ENCODE results near the gene EHMT1. TPM values are rescaled to one million over a fixed set of nuclear protein-coding genes. Genes with fewer than 3 reads are reported as not detected.

EHMT1 gene
- total RNA-seq, 1 donor from 2014 or later: 30.5 TPM

GRCh38 chr9:137816531-137817235, 197.9 kb downstream of the EHMT1 start:
- intact Hi-C loops (cut with DNase I): no loop called here
- no peak for ATAC-seq
- DNase-seq (ENCODE audit: missing footprints): peak; percentile 37

DNA sequence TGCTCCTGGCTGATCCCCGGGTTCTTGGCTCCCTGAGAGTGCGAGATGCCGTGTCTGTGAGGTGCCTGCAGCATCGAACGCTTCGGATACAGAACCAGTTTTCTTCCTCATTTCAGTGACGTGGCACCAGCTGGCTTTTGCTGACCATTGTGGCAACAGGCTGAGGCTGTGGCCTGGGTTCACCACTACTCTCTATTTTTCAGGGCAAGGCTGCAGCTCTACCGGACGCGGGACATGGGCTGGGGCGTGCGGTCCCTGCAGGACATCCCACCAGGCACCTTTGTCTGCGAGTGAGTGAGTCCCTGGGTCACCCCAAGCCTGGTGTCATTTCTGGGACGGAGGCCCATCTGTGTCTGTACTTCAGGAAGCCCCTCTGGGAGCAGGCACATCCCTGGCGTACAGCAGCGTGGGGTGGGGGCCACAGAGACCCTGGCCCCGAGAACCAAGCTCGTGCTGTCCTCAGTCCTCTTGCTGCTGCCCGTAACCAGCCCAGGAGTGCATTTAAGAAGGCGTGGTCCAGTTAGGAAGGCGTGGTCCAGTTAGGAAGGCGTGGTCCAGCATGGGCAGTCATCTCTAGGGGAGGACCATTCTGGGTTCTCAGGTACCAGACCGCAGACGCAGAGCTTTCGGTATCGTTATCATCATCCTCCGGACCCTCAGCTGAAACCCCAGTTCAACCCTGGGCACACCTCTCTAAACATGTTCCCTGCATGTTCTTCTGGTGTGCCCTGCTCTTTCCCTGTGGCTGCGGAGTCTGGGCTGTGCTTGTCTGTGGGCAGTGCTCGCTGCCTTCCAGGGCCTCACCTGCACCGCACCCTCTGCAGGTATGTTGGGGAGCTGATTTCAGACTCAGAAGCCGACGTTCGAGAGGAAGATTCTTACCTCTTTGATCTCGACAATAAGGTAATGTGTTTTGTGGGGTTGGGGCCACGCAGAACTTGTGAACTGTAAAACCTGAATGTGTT, 198.7 kb downstream of the EHMT1 start:
- ATAC-seq: no peak
- DNase-seq (ENCODE audit: missing footprints): peak; percentile 66
- intact Hi-C loops (cut with DNase I): no loop called here

GRCh38 chr9:137818286-137818685, 199.5 kb downstream of the EHMT1 start:
- intact Hi-C loops (cut with DNase I): no loop called here
- DNase-seq (ENCODE audit: missing footprints) (peak; percentile 45), ATAC-seq (no peak)

- DNase-seq (ENCODE audit: missing footprints) (no peak), ATAC-seq (no peak)
- intact Hi-C loops (cut with DNase I): no loop called here
These were observed 201.5 kb downstream of the EHMT1 start for GRCh38 chr9:137820161-137820855.

DNA sequence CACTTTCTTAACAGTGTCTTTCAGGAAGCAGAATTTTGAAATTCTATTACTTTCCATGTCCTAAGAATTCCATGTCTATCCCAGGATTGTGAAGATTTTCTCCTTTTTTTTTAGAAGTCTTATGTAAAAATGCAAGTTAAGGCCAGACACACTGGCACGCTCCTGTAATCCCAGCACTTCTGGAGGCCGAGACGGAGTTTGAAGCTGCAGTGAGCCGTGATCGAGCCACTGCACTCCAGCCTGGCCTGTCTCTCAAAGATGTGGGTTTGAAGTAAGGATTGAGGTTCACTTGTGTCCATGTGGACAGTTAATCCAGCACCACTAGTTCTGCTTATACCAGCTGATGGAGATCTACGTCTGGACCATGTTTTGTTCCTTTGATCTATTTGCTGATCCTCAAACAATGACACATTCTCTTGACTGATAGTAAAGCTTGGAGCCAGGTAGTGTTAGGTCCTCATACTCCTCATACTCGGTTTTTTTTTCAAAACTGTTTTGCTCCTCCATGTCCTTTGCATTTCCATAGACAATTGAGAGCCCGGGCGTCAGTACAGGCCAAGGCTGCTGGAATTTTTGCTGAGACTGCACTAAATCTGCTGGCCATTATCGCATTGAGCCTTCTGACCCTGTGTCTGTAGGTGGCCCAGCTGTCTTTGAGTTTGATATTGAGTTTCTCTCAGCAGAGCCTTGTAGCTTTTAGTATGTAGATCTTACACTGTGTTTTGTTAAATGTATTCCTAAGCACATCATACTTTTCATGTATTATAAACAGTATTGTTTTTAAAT, 205.4 kb downstream of the EHMT1 start:
- DNase-seq (ENCODE audit: missing footprints) (no peak), ATAC-seq (no peak)
- intact Hi-C loops (cut with DNase I): no loop called here

DNA sequence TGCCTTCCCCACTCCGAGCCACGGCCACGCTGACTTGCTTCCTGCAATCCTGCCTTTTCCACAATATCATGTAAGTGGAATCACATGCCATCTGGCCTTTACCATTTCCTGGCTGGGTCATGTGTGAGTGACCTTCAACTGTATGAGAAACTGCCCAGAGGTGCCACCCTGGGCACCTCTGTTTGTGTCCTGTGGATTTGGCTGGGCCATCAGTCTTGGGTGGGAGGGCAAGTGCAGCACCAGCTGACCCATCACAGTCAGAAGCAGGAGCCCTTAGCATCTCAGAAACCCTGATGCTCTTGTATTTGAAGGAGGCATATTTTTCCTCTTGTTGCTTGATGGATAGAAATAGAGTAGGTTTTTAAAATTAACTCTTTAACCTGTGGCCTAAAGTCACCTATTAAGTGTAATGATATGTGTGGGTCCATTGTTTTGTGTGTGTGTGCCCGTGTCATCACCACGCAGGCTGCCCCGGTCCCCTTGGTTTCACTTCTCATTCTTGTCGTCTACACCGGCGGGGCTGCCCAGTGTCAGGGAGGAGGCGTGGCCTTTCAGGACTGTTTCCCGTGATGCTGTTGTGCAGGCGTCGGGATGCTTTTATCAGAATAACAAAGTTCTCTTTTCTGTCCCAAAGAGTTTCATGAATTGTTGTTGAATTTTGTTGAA, 206.7 kb downstream of the EHMT1 start:
- no peak for ATAC-seq
- DNase-seq (ENCODE audit: missing footprints): no peak
- intact Hi-C loops (cut with DNase I): no loop called here

DNA sequence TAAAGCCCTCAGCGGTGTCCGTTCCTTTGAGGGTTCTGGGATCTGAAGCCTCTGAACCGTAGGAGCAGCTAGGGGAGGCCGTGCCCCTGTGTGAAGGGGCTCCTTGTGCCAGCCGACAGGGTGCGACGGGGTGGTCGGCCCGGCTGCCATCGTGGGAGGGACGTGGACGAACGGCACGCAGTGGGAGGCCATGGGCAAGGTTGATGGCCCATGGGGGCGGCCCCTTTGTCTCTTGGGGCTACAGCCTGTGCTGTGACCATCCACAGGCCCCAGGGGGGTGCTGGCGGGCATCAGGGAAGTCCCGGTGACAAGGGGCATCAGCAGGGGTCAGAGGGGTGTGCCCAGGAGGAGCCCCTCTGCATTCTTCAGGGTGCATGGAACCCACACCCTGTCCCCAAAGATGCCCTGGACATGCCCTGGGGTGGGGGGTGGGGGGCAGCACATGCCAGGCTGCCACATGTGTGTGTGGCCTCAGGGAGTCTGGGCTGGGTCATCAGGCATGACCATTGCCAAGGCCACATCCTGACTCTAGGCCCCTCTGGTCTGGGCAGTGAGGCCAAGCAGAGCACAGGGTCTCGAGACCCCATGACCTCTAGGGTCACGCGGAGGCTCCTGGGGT, 209.2 kb downstream of the EHMT1 start:
- intact Hi-C loops (cut with DNase I): no loop called here
- no peak for ATAC-seq
- no peak for DNase-seq (ENCODE audit: missing footprints)

- ATAC-seq: no peak
- no peak for DNase-seq (ENCODE audit: missing footprints)
- intact Hi-C loops (cut with DNase I): no loop called here
These were observed 209.9 kb downstream of the EHMT1 start for GRCh38 chr9:137828527-137829259.

DNA sequence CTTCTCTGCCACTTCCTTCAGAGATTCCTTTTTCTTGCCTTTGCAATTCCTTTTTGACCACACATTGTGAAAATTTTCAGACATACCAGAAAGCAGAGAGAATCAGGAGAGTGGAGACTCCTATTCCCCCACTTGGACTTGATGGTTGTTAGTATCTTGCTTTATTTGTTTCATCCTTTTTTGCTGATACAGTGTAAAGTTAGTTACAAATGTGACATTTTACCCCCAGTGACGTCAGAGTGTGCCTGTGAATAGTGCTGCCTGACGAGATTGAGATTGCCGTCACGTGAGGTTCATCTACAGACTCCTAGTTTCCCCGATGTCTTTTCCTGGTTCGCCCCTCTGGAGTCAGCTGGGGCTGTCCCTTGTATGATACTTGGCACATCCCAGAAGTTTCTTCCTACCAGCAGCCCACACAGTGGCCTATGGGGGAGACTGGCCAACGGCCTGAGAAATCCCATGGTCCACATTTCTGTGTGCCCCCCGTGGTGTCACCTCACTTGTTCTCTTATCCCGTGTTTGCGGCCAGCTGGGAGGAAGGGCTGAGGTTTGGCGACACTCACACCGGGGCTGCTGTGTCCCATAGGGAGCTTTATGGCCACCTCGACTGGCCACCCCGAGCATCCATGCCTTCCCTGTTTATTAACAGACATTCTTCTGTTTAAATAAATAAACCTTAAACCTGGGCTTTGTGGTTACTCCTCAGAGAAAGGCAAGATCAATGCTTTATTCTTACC, 210.6 kb downstream of the EHMT1 start:
- no peak for DNase-seq (ENCODE audit: missing footprints)
- no peak for ATAC-seq
- intact Hi-C loops (cut with DNase I): no loop called here

DNA sequence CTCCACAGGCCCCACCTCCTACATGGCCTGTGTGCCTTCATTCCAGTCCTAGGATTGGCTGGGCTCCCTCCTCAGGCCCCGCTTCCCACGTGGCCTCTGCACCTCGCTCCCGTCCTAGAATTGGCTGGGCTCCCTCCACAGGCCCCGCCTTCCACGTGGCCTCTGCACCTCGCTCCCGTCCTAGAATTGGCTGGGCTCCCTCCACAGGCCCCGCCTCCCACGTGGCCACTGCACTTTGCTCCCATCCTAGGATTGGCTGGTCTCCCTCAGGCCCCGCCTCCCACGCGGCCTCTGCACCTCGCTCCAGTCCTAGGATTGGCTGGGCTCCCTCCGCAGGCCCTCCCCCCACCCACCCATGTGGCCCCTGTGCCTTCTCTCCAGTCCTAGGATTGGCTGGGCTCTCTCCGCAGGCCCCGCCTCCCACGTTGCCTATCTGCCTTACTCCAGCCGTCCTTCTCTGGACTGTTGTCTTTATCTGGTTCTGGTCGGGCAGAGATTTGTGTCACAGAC, 213.4 kb downstream of the EHMT1 start:
- DNase-seq (ENCODE audit: missing footprints): no peak
- intact Hi-C loops (cut with DNase I): no loop called here
- ATAC-seq: no peak

GRCh38 chr9:137832830-137833590, 214.2 kb downstream of the EHMT1 start:
- intact Hi-C loops (cut with DNase I): no loop called here
- no peak for DNase-seq (ENCODE audit: missing footprints)
- no peak for ATAC-seq

- intact Hi-C loops (cut with DNase I): no loop called here
- ATAC-seq (no peak), DNase-seq (ENCODE audit: missing footprints) (no peak)
These were observed 215.2 kb downstream of the EHMT1 start for GRCh38 chr9:137833721-137834613.

GRCh38 chr9:137834846-137835546, 216.2 kb downstream of the EHMT1 start:
- intact Hi-C loops (cut with DNase I): no loop called here
- no peak for ATAC-seq
- no peak for DNase-seq (ENCODE audit: missing footprints)

DNA sequence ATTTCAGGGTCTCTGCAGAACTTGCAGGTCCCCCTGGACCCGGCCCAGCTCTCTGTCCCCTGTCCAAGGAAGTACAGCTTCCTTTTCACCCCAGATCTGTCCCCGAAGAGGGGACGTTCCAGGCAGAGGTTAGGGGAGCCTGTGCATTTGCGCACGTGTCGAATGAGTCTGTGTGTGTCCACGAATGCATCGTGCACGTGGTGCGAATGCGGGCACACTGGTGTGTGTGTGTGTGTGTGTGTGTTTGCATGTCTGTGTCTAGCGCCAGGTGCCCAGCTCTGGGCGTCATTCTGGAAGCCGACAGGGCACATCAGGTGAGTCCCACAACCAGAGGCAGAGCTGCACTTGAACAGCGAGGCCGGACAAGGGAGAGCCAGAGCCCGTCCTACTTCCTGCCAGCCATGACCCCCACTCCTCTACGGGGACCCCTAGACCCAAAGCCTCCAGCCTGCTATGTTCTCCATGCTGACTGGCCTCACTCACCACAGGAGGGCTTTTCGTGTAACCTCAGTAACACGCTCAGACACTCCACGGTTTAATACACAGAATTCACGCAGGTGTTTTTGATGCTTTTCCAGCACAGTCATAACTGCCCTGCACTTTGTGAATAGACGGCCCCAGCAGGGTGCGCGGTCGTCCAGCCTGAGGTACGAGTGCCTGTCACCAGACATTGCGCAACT, 217.5 kb downstream of the EHMT1 start:
- ATAC-seq: no peak
- no peak for DNase-seq (ENCODE audit: missing footprints)
- intact Hi-C loops (cut with DNase I): no loop called here
